GM19351 (cell line): ENCODE results near the gene GLG1.
"Not testable (repeated sequence)": the region's sequence is repeated elsewhere in the genome, so short reads cannot be mapped to it uniquely, and the experiment has no call there.

Experiments used
- ATAC-seq: cut with Tn5 transposase; IDR thresholded peaks from one replicate; pipeline ENCODE4 v1.9.1; 2021; ENCODE audit warnings: mild to moderate bottlenecking, moderate library complexity; ENCODE audit not compliant: unreplicated experiment

The GLG1 gene

DNA sequence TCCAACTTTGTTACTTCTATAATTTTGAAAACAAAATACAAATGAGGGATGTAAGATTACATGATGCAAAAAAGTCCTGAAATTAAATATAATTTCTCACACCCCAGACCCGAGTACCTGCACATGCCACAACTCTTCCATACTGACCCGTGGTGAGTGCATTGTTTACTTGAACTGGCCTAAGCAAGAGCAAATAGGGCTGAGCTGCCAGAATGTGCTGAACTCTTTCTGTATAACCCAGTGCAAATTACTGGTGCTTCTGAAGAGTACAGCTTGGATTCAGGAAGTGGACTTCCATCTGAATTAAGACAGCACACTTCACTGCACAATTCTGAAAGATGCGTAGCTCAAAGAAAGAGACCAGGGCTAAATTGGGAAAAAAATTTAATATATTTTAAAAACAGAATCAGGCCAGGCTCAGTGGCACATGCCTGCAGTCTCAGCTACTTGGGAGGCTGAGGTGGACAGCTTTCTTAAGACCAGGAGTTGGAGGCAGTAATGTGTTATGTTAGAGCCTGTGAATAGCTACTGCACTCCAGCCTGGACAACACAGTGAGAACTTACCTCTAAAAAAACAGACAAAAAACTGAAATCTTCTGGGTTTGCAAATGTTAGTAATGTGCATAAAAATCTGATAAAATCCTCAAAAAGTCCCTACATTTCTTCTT lies 63.9 kb downstream of the GLG1 start:
- not testable (repeated sequence) for ATAC-seq

DNA sequence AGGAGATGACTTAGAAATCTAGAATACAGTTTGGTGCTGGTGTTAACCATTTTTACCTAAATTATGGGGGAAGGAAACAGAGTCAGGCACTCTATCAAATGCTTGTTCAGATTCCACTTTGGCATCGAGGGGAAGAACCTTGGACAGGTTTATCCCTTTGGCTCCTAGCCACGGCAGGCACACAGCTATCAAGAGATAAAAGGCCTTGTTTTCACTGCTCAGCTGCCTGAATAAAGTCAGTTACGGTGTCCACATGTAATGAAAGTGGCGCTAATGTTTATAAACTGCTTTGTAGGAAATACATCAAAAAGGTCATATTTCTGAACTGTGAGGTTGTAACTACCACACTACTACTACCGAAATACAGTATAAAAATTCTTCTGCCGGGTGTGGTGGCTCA lies 66.3 kb downstream of the GLG1 start:
- not testable (repeated sequence) for ATAC-seq

DNA sequence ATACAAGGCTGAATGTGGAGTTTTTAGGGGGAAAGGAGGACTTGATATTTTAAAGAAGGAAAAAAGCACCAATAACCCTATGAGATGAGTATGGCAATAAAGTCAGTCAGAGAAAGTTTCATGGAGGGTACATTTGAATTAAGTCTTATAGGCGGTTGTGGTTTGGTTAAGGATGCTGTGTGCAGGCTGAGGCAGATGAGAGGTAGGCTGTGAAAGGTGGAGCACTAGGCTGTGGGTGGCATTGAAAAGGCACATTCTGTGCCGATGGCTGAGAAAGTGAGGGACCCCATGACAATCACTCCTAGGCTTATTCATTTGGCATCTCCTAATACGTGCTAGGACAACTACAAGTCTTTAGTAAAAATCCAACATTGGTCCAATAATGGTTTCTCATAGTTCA lies 68.1 kb downstream of the GLG1 start:
- not testable (repeated sequence) for ATAC-seq

DNA sequence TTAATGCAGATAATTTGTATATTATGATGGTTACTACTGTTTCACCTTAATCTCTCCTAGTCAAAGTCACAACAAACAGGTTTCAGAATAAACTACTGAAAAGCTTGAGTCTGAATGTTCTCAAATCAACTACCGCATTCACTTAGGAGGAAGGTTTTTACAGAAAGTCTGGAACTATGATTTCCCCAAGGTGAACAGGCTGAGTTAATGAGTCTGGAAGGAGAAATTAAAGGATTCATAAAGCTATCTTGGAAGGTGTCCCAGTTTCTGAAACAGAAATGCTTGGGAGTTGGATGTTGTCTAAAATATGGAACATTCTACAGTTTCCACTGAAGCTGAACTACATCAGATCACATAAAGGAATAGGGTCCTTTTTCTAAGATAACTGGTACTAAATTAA lies 69.2 kb downstream of the GLG1 start:
- not testable (repeated sequence) for ATAC-seq

DNA sequence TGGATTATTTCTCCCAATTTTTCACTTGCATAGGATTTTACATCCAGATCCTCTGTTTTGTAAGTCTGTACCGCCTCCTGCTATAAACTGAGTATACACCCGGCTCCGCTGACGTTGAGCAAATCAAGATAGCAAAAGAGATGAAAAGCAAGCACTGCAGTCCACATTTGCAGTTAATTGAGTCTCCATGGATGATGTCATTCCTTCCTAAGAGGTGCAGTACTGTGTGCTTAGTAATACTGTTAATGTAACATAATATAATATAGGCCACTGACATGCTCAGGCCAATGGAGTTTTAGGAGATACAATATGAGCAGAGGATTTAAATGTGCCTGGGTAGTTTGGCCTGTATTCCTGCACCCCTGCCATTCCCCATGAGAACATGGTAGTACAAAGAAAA lies 72.3 kb downstream of the GLG1 start:
- ATAC-seq: not testable (repeated sequence)

DNA sequence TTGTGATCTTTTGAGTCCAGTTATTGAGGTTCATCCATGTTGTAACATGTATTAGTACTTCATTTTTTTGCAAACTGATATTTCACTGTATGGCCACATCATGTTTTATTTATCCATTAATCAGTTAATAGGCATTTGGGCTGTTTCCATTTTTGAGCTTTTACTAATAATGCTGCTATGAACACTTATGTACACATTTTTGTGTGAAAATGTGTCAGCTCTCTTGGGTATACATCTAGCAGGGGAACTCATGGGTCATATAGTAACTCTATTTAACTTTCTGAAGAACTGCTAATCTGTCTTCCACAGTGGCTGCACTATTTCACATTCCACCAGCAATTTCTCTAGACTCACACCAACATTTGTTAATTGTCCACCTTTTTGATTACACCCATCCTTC lies 82.0 kb downstream of the GLG1 start:
- ATAC-seq: no peak

DNA sequence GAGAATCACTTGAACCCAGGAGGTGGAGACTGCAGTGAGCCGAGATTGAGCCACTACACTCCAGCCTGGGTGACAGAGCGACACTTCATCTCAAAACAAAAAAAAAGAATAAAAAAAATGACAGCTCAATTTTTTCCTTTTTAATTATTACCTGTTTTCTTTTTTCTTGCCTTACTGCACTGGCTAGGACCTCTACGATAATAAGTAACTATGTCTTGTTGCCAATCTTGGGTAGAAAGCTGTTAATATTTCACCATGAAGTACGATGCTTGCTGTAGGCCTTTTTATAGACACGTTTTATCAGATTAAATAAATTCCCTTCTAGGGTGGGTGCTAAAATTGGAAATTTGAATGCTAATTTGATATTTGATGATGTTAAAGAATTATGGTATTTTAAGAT lies 82.8 kb downstream of the GLG1 start:
- ATAC-seq: no peak

DNA sequence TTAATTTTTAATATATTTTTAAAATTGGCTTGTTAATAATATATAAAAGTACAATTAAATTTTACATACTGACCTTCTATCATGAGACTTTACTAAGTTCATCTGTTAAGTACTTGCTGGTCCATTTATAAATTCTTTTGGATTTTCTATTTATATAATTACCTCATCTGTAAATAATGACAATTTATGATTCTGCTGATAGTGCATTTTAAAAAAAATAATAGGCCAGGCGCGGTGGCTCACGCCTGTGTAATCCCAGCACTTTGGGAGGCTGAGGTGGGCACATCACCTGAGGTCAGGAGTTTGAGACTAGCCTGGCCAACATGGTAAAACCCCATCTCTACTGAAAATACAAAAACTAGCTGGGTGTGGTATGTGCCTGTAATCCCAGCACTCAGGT lies 83.2 kb downstream of the GLG1 start:
- not testable (repeated sequence) for ATAC-seq

DNA sequence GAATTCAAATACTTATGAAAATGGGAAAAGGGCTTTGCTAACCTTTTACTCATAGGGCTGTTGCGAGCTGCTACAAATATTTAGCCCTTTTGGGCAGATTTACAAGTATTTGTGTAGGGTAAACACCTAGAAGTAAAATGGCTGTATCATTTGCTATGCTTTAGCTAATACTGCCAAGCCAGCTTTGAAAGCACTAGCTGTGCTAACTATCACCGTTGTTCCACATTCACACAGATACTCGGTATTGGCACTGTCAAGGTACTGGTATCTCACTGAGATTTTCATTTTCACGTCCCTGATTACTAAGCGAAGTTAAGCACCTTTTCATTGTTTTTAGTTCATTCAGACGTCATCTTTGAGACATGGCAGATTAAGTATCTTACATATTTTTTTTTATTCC lies 84.8 kb downstream of the GLG1 start:
- ATAC-seq: no peak

DNA sequence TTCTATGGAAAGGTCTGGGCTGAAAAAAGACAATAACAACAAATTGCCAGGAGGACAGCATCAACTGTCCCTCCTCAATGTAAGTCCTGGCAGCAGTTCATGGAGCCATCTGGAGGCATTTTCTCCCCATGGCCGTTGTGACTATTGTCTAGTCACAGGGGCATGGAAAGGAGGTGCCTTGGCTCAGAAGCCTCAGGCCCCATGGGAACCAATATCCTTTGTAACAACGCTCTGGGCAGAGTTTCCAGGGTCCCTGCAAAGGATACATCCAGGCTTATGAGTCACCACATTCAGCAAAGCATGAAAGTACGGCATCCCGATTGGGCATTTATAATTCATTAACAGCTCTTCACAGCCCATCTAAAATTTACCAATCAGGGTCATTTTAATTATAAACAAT lies 85.2 kb downstream of the GLG1 start:
- no peak for ATAC-seq

DNA sequence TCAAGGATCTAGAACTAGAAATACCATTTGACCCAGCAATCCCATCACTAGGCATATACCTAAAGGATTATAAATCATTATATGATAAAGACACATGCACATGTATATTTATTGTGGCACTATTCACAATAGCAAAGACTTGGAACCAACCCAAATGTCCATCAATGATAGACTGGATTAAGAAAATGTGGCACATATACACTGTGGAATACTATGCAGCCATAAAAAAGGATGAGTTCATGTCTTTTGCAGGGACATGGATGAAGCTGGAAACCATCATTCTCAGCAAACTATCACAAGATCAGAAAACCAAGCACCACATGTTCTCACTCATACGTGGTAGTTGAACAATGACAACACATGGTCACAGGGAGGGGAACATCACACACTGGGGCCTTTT lies 88.0 kb downstream of the GLG1 start:
- not testable (repeated sequence) for ATAC-seq

DNA sequence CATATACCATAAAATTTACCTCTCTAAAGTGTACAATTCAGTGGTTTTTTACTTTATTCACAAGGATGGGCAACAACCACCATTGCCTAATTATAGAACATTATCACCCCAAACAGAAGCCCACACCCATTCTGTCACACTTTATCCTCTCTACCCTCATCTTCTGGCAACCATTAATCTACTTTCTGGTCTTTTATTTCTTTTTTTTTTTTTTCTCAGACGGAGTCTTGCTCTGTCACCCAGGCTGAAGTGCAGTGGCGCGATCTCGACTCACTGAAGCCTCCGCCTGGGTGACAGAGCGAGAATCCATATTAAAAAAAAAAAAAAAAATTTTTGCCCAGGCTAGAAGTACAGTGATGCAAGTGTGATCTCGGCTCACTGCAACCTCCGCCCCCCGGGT lies 95.0 kb downstream of the GLG1 start:
- no peak for ATAC-seq

DNA sequence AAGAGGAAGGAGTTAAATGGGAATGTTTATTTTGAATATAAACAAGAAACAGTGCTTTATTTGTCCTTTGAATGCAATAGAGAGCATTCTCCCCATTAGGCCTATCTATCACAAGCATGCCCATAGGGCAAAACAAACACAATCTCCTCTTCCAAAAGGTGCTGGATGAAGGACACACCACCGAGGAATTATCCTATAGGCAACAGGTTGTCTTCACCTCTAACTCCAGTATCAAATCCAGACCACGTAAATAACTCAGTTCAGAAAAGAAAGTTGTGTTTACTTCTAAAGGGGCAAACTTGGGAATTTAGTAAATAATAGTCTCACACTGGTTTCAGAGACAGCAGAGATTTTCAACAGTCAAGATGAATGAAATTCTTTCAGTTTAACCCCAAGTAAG lies 101.9 kb downstream of the GLG1 start:
- no peak for ATAC-seq

DNA sequence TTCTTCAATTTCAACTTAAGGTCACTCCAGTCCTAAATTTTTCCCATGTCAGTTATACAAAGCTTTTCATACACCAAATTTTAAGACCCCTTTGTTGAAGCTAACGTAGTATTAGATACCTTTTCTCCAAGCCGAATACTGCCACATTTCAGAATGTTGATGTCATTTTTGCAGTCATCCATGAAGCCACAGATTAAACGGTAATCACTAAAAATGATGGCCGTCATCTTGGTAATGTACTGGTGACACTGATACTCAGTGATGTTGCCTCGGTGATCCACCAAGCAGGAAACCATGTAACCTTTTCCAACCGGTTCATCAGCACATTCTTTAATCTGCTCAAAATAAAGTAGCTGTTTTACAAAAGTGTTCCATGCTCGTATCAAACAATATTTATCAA lies 103.5 kb downstream of the GLG1 start:
- no peak for ATAC-seq

DNA sequence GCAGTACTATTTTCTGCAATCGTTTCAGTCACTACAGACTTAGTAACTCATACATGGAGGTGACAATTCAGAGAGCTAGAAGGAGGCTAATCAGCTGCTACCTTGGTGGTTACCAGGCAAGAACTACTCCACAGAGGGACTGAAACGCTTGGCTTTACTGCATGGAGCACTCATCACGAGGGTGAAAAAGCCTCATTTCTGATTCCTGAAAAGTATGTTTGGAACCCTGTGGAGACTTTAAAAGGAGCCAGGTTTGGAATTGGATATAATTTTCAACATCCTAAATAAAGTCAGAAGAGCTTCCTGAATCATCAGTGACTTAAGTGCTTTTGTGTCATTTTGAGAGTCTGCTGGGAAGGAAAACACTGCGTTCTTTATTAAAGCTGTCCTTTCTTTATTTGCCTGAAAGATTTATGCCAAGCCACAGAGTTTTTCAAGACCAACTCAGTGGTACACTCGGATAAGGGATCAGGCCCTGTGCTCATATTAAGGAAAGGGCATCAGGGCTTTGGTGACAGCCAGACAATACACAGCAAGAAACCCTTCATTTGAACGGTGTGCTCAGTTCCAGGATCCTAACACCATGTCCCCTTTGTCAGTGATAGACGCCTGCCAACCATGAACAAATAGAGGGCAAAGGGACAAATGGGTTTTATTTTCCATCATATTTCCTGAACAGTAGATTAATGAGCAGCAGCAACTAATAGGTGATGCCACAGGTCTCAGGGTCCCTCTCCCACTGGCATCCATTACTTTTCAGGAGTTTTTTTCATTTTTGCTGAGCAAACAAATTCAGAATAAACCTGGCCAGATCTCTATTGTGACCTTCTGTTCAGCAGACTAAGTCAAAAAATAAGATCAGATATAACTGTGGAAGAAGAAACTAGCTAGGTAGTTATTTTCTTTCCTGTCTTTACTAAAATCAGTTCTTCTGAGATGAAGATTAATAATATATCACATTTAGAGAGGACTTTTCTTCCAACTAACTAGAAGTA lies 105.1 kb downstream of the GLG1 start:
- ATAC-seq: no peak

DNA sequence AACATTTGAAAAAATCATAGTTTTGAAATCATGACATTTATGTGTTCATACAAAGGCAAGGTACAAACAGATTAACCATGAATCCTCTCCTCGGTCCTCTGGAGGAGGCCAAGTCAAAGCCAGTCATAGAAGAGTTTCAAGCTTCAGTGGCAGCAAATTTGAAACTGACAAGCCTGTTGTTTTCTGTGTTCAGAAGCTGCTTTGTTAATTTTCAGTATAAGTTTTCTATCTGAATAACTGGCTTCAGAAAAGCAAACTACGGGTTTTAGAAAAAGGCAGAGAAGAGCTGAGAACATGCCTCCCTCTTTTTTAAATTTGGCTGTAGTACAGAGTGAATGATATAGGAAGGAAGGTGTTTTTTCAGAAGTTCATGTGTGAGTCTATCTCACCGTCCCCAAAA lies 106.0 kb downstream of the GLG1 start:
- ATAC-seq: no peak

DNA sequence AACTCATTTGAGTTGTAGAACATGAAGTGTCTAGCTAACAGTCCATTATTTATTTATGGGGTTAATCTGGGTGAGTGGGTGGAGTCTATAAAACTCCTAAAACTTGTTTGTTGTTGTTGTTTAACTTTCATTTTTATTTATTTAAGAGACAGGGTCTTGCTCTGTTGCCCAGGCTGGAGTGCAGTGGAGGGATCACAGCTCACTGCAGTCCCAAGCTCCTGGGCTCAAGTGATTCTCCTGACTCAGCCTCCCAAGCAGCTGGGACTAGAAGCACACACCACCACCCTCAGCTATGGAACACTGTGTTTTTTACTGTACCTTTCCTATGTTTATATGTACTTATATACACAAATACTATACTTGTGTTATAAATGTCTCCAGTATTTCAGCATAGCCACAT lies 107.8 kb downstream of the GLG1 start:
- ATAC-seq: no peak

DNA sequence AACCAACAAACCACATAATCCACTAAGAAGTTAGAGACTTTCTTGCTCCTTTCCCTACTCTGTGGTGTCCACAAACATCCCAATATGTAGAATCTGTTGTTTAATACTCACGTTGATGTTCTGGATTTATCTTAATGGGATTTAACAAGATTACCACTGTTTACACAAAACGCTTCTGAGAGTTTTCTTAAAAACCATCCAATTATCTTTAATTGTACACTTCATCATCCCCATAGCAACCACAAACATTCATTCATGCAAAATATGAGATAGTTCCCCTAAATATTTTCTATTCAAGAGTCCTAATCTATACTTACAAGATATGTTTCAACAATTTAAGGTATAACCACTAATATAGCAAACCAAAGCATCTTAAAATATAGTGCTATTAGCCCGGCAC lies 109.2 kb downstream of the GLG1 start:
- no peak for ATAC-seq

DNA sequence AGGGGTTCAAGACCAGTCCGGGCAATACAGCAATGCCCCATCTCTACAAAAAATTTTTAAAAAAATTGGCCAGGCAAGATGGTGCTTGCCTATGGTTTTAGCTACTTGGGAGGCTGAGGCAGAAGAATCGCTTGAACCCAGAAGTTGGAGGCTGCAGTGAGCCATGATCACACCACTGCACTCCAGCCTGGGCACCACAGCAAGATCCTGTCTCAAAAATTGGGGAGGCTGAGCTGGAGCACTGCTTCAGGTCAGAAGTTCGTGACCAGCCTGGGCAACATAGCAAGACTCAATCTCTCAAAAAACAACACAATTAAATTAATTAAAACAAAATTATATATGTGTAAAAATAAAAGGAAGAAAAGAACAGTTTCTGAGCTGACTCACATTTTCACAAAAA lies 110.9 kb downstream of the GLG1 start:
- no peak for ATAC-seq

DNA sequence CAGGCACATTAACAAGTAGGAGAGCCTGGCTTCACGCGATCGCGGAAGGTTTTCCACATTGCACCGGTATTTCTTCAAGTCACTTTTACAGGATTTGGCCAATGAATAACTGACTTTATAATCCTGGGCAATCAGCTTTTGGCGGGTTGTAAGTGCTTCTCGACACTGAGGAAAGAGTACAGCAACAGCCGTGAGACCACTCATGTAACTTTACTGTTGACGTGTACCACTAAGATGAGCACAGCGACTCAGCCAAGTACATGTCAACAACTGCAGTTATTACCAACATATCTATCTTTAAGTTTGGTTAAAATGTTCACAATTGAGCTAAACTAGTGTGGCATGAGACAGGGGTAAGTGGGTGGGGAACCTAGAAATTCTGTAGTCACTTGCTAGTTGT lies 113.9 kb downstream of the GLG1 start:
- no peak for ATAC-seq

DNA sequence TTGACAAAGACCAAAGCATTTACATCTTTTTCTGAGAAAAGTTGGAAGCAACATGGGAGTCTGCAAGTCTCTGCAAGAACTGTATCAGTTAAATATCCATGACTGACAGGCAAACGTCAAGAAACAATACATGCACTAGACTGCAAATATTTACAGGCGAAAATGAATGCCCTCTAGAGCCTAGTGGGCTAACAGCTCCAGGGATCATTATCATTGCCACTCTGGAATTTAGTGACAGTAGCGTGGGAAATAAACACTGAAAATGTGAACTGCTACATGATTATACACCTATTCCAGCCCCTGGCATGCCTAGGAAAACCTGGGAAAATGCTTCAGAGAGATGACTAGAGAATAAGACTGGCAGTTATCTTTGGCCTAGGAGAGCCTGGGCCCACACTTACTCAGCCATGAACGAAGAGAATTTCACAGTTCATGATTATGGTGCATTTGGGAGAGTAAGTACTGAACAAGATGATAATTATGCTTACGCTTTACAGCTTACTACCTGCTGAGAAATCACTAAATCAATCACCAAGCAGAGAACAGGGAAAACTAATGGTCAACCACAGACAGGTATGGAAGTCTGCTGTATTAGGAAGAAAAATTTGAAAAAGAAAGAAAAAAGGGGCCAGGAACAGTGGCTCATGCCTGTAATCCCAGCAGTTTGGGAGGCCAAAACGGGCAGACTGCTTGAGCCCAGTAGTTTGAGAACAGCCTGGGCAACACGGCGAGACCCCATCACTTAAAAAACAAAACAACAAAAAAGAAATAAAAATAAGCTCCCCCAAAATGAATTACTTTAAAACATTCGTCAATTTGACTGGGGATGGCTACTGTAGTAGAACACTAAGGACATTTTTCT lies 119.0 kb downstream of the GLG1 start:
- no peak for ATAC-seq
